ENCODE measurements around the gene MAG. TPM values are rescaled to one million over a fixed set of nuclear protein-coding genes. Genes with fewer than 3 reads are reported as not detected.

The MAG gene
- total RNA-seq, 2 experiments from 2014 or later = 0.20 to 0.31 TPM

GRCh38 chr19:35313587-35313986 lies 21.6 kb downstream of the MAG start:
- no peak overlapping the region for H3K4me3 Mint-ChIP-seq
- no peaks in the 10 kb centered on the region for H3K27me3 Mint-ChIP-seq
- TF ChIP-seq, protein P1, sequence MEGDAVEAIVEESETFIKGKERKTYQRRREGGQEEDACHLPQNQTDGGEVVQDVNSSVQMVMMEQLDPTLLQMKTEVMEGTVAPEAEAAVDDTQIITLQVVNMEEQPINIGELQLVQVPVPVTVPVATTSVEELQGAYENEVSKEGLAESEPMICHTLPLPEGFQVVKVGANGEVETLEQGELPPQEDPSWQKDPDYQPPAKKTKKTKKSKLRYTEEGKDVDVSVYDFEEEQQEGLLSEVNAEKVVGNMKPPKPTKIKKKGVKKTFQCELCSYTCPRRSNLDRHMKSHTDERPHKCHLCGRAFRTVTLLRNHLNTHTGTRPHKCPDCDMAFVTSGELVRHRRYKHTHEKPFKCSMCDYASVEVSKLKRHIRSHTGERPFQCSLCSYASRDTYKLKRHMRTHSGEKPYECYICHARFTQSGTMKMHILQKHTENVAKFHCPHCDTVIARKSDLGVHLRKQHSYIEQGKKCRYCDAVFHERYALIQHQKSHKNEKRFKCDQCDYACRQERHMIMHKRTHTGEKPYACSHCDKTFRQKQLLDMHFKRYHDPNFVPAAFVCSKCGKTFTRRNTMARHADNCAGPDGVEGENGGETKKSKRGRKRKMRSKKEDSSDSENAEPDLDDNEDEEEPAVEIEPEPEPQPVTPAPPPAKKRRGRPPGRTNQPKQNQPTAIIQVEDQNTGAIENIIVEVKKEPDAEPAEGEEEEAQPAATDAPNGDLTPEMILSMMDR (IDR thresholded peaks at IDR 0.05) = no peak
- no peak for DNase-seq
- no peaks in the 10 kb centered on the region for H3K36me3 Mint-ChIP-seq (ENCODE audit: low read depth)
- ATAC-seq = no peak
- no peaks in the 10 kb centered on the region for H3K9me3 Mint-ChIP-seq
- peaks cover 2% of the 10 kb centered on the region for H3K4me1 Mint-ChIP-seq (ENCODE audit: low read depth)
- no peak overlapping the region for H3K27ac Mint-ChIP-seq
- intact Hi-C loops (cut with micrococcal nuclease) = no loop called here
- CTCF ChIA-PET = no interaction called here
- POLR2A ChIA-PET = no interaction called here

DNA sequence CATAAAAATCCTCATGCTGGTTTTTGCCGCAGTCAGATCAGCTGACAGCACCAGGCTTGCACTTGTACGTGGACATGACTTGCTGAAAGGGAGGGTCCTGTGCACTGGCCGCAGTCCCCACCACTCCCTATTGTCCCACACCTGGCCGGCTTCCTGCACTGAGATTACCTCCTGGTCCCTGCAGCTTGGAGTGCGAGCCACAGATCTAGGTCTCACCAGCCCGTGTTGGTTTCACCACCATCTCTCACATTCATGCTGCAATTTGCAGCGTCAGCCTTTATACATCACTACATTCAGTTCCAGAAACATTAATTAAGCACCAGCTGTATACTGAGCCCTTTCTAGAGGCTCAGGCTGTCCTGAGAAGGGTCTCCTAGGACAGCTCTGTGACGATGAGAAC lies 22.1 kb downstream of the MAG start:
- Mint-ChIP-seq H3K9me3 (no peaks in the 10 kb centered on the region), H3K4me1 (ENCODE audit: low read depth) (peaks cover 7% of the 10 kb centered on the region), H3K36me3 (ENCODE audit: low read depth) (no peaks in the 10 kb centered on the region), H3K27ac (no peak overlapping the region), H3K27me3 (no peaks in the 10 kb centered on the region), H3K4me3 (no peak overlapping the region)
- no peak for ATAC-seq
- intact Hi-C loops (cut with micrococcal nuclease) = no loop called here
- TF ChIP-seq, protein P1 (IDR thresholded peaks at IDR 0.05) = no peak
- POLR2A ChIA-PET = no interaction called here
- CTCF ChIA-PET = no interaction called here
- DNase-seq = no peak

GRCh38 chr19:35314858-35315470 lies 23.0 kb downstream of the MAG start:
- ATAC-seq (no peak), DNase-seq (no peak)
- intact Hi-C loops (cut with micrococcal nuclease) = no loop called here
- no peaks in the 10 kb centered on the region for H3K9me3 Mint-ChIP-seq
- TF ChIP-seq, protein P1 (IDR thresholded peaks at IDR 0.05) = no peak
- H3K4me1 Mint-ChIP-seq (ENCODE audit: low read depth) = peaks cover 10% of the 10 kb centered on the region
- ChIA-PET CTCF (no interaction called here), POLR2A (no interaction called here)
- no peaks in the 10 kb centered on the region for H3K36me3 Mint-ChIP-seq (ENCODE audit: low read depth)
- no peak overlapping the region for H3K27ac Mint-ChIP-seq
- no peak overlapping the region for H3K4me3 Mint-ChIP-seq
- H3K27me3 Mint-ChIP-seq = no peaks in the 10 kb centered on the region

DNA sequence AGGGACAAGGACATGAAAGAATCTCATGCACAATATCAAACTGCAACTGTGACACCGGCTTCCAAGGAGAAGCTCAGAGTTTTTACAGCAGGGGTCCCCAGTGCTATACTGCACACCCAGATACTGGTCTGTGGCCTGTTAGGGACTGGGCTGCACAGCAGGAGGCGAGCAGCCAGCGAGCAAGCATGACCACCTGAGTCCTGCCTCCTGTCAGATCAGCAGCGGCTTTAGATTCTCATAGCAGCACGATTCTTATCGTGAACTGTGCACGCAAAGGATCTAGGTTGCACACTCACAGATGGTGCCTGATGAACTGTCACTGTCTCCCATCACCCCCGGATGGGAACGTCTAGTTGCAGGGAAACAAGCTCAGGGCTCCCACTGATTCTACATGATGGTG lies 23.9 kb downstream of the MAG start:
- DNase-seq (no peak), ATAC-seq (no peak)
- CTCF ChIA-PET = no interaction called here
- Mint-ChIP-seq H3K4me3 (no peak overlapping the region), H3K4me1 (ENCODE audit: low read depth) (peaks cover 10% of the 10 kb centered on the region), H3K27me3 (peaks cover 3% of the 10 kb centered on the region), H3K27ac (no peak overlapping the region), H3K9me3 (no peaks in the 10 kb centered on the region), H3K36me3 (ENCODE audit: low read depth) (no peaks in the 10 kb centered on the region)
- TF ChIP-seq, protein P1 (IDR thresholded peaks at IDR 0.05) = no peak
- POLR2A ChIA-PET = no interaction called here
- intact Hi-C loops (cut with micrococcal nuclease) = no loop called here

DNA sequence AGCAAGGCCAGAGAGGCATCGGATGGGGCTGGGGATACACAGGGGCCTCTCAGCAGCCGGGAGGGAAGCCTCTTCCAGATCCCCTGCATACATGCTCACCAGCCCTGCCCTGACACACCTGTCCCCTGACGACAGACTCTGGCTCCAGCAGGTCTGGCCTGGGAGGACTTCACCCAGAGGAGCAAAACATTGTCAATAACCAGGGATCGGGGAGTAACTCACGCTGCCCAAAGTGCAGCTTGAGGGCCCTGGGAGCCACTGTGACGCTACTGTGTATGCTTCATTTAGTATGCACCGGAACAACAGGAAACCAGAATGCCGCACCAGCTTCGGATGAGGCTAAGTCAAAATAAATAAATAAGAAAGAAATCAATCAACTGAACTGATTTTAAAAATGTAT lies 24.6 kb downstream of the MAG start:
- no peaks in the 10 kb centered on the region for H3K9me3 Mint-ChIP-seq
- H3K4me3 Mint-ChIP-seq = no peak overlapping the region
- POLR2A ChIA-PET = no interaction called here
- TF ChIP-seq, protein P1 (IDR thresholded peaks at IDR 0.05) = no peak
- H3K27ac Mint-ChIP-seq = no peak overlapping the region
- CTCF ChIA-PET = interaction anchor here (1.4 kb wide), 1 partner anchor 193 kb away, joined by 3 read pairs; no protein-coding TSS in a partner anchor
- H3K36me3 Mint-ChIP-seq (ENCODE audit: low read depth) = no peaks in the 10 kb centered on the region
- ATAC-seq = no peak
- H3K4me1 Mint-ChIP-seq (ENCODE audit: low read depth) = peaks cover 10% of the 10 kb centered on the region
- DNase-seq = no peak
- intact Hi-C loops (cut with micrococcal nuclease) = no loop called here
- H3K27me3 Mint-ChIP-seq = peaks cover 3% of the 10 kb centered on the region

Measured in activated CD8-positive, alpha-beta T cell treated with anti-CD3 and anti-CD28 coated beads for 36 hours (primary cell).